CD4-positive, alpha-beta T cell treated with Interleukin-6 for 4 hours (primary cell): ENCODE results near the gene RAB15.
"Not testable (repeated sequence)": the region's sequence is repeated elsewhere in the genome, so short reads cannot be mapped to it uniquely, and the experiment has no call there.

Experiments used
- DNase-seq: peaks from one replicate; pipeline ENCODE4 v3.0.0-alpha.2; 2020; ENCODE audit warnings: mixed read lengths

The RAB15 gene

DNA sequence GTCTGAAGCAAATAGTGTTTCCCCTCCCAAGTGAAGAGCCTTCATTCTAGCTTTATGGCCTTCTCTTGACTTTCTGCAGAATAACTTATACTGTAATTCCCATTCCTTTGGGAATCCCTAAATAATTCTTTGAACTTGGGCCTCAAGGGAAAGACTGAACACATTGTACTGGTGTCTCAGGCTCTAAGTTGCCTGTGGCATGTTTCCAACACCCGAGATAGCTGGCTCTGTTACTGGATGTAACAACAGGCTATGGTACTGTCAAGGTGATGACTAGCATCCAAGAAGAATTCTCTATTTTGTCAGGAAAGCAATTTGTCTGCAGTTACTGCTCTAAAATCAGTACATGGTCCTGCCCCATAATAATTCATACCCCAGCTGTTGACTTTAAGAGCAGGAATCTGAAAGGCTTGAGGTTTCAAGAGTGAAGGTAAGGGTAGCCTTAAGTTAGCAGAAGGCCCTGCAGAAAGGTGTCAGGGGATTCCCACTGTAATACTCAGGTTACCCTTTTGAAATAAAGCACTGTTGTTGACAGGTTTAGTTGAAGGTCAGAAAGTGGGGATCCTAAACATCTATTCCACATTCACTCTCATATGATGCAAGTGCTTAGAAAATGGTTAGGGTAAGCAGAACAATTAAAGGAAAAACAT, 34.8 kb downstream of the RAB15 start:
- DNase-seq: no peak

DNA sequence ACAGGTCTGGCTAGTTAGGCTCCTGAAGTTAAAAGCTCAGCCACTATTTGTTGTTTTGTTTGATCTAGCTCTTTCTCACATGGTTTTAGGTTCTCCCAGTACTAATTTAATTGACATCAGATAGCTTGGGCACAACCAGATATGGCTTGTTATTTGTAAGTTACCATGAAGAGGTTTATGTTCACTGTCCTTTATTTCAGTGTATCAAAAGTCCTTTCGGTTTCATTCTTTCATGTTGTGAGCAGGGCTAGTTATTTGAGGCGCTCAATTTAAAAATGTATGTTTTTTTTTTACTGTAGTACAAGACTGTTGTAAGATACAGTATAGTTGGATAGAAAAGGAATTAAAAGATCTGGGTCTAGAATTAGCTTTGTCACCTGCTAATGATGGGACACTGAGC, 36.6 kb downstream of the RAB15 start:
- no peak for DNase-seq

DNA sequence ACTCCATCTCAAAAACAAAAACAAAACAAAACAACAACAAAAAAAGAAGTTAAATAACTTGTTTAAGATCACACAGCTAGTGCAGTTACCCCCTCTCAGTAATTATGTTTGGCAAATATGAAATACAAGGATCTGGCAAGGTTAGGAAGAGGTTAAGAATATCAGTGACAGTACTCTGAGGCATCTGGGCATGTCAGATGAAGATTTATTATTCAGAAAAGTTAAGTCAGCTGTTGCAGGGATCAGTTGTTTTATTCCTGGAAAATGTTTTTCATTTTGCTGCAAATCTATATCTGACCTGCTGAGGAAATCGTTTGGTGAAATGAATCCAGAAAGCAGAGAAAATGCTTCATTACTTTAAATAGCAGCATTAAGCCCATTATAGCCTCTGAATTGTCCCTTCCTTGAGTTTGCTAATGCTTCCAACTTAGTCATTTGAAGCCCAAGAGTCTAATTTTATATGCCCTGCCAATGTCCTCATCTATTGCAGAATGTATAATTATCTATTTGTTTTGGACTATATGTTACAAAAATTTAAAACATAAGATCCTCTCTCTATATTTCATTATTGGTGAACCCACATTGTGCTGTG, 37.7 kb downstream of the RAB15 start:
- no peak for DNase-seq

DNA sequence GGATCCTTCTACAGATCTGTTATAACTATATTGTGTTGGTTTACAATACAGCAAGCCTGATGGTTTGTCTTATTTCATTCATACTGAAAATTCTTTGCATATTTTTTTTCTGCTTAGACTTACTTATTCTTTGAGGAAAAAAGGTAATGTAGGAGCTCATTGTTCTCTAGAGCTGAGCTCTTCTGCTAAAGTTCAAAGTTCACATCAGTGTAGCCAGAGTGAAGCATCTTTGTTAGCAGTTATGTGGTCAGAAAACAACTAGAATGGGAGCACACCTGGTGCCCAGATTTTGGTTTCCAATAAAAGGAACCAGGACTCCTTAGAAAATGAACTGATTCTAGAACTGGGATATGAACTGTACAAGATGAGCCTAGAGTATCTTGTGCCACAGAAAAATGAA, 39.9 kb downstream of the RAB15 start:
- DNase-seq: no peak

DNA sequence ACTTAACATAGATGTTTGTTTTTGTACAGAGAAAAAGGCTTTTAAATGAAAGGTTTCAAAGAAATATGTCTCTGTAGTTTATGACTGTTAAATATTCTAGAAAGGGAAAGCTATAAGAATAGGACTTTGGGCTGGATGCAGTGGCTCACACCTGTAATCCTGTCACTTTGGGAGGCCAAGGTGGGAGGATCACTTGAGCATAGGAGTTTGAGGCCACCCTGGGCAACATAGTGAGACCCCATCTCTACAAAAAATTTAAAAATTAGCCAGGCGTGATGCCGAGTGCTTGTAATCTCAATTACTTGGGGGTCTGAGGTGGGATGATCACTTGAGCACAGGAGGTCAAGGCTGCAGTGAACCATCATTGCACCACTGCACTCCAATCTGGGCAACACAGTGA, 41.0 kb downstream of the RAB15 start:
- no peak for DNase-seq

DNA sequence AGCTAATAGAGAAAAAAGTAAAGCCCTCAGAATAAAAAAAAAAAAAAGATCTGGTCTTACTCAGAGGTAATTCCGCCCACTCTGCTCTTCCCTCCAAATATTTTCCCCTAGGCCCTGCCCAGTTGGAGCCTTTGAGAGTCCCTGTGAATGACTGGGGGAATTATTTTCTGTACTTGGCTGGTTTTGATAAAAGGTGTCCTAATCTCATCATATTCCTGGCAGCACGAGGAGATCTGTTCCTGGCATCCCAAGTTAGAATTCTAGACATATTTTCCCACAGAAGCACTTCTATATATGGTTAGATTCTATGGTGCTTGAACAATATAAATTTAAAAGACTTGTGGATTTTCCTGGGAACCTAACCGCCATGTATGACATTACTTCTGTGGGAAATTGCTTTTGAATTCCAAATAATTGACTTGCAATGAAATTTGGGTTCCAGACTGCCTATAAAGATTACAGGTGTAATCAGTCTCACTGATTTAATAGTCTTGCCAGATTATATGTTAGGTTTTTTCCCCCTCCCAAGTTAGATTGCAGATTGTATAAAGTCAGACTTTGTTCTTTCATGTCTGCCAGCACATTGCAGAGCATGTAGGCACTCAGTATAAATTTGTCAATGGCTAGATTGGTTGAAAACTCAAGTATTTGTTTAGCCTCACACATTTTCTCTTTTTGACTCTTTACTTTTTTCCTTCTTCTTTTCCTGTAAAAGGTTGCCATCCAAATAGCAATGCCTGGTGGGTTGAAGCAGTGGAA, 41.9 kb downstream of the RAB15 start:
- DNase-seq: no peak

DNA sequence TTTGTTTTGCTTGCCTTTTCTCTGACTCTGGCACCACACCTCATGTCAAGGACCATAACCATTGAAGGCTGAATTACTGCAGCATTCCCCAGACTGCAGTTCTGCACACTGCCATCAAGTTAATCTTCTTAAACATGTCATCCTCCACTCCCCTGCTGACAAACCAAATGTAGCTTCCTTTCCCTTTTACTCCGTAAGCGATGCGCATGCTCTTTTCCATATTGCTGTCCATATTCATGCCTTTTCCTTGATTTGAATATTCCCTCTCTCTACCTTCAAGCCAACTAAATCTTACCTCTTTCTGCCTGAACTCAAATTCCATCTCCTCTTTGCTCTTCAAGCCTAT, 43.1 kb downstream of the RAB15 start:
- DNase-seq: peak; percentile 22

DNA sequence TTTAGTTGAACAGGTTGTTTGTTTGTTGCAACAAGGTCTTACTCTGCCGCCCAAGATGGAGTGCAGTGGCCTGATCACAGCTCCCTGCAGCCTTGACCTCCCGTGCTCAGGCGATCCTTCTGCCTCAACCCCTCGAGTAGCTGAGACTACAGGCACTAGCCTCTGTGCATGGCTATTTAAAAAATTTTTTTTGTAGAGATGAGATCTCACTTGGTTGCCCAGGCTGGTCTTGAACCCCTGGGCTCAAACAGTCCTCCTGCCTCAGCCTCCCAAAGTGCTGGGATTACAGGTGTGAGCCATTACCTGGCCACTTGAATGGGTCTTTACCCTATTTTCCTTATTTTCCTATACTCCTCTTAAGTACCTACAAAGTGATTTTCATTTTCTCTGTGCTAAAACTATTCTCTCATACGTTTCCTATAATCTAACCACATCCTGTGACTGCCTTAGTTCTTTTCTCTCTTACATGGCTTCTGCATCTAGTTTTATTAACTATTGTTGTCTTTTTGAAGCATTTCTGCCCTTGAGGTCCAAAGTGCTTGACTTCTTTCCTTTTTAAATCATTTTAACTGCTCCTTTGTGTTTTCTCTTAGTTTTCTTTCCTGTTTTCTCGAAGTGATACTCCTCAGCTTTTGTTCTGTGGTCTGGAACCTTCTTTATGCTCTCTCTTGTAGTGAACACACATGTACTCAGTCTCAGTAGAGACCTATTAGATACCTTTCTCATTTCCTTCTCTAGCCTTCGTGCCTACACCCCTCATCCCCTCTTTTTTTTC, 43.7 kb downstream of the RAB15 start:
- no peak for DNase-seq

DNA sequence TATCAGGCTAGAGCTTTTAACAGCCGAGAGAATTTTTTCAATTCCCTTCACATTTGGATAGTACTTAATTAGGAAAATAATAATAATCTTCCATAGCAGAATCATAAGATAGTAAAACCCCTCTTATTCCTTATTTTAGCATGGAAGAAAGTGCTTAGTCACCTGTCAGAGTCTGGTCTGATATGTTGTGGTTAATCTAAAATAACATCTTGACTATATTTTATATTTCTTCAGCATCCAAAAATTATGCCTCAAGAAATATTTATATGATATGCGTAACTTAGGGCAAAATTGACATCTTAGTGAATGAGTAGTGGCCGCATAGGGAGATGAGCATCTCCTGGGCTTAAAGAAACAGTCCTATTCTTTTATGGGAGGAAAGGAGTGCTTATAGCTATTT, 45.1 kb downstream of the RAB15 start:
- no peak for DNase-seq

DNA sequence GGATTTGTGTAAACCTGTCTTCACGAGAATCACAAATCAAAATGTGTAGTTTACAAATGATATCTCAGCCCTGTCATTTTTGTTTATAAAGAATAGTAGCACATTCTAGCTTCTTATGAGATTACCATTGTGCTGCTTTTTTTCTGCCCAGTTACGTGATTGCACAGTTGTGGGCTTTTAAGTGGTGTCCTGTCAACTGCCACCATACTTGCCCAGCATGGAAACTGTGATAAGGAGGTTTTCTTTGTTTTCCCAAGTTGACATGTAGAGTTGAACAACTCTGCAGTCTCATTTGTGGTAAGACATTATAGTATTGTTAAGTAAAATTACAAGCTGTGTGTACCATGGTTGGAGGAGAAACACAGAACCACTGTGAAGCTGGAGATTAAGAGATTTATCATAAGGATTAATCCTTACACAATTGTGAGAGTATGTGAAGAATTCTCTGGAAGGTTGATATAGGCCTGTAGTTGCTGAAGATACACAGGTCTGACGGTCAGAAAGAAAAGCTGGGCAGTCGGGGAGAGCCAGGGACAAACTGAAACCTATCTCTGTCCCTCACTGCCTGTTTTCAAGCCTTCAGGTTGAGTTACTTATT, 45.6 kb downstream of the RAB15 start:
- DNase-seq: no peak

DNA sequence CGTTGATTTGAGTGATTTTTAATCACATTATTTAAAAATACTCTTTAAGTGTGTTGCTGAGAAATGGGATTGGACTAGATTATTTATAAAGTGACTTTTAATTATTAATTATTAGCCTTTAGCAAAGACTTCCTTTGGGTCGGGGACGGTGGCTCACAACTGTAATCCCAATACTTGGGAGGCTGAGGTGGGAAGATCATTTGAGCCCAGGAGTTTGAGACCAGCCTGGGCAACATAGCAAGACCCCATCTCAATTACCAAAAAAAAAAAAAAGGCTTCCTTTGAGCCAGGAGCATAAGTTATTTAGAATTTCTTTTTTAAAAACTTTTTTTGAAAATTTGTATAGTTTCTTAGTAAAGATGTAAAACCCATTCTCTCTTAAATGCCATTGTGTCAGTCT, 49.1 kb downstream of the RAB15 start:
- no peak for DNase-seq

DNA sequence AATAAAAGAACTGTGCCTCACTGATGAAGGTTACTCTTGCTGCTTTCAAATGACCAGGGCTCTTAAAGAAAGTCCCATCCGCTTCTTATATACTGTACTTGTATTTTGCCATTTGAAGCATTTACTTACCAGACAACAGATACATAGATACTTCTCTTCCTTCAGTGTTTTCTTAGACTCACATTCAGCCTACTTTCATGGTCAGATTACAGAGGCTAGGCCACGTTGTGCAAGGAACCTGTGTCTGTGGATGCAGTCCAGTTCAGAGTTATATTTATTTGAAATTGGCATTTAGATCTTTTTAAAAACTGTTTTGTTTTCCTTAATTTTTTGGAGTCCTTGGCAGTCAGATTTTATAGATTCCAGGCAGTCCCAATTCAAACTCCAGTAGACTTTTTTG, 51.7 kb downstream of the RAB15 start:
- DNase-seq: no peak

DNA sequence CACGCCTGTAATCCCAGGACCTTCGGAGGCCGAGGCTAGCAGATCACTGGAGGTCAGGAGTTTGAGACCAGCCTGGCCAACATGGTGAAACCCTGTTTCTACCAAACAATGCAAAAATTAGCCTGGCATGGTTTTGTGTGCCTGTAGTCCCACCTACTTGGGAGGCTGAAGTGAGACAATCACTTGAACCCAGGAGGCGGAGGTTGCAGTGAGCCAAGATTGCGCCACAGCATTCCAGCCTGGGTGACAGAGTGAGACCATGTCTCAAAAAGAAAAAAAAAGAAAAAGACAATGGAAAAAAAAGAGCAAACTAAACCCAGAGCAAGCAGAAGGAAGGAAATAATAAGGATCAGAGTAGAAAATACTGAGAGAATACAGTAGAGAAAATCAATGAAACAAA, 52.5 kb downstream of the RAB15 start:
- DNase-seq: no peak

DNA sequence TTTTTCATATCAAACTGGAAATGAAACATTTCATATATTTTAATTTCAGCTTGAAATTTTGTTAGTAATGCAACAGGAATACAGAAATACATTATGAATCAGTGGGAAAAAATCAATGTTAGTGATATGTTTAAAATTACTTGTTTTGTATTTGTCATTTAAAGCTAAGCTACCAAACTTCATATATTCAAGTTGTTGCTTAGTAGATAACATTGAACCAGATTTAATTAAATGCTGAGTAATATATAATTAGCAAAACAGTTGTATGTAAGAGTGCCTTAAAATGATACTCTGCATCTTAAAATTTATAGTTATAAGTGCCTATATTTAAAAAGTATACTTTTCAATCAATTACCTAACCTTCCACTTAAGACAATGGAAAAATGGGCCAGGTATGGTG, 52.9 kb downstream of the RAB15 start:
- no peak for DNase-seq

DNA sequence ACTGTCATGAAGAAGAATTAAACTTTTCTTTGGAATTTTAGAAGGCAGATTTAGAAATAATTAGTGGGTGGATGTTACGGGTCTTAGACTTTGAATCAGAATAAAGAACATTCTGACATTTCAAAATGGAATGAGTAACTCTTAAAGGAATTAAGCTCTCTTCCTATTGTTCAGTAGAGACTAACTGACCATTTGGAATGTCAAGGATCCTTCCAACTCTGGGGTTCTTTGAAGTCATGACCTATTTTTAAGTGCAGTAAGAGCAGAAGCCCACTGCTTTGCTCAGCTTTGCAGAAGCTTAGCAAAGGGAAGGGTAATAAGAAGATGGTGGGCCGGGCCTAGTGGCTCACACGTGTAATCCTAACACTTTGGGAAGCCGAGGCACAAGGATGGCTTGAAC, 53.9 kb downstream of the RAB15 start:
- no peak for DNase-seq

DNA sequence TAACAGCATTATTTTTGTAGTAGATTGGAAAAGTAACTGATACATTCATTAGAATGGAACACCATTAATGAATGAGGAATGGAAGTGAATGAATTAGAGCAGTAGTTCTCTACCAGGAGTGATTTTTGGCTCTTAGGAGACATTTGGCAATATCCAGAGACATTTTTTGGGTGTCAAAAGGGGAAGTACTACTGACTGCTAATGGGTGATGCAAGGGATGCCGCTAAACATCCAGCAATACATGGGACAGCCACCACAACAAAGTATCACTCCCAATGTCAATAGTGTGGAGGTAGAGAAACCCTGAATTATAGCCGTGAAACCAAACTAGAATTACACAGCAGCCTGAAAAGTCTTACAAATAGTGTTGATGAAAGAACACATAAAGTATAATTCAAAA, 56.3 kb downstream of the RAB15 start:
- DNase-seq: no peak

DNA sequence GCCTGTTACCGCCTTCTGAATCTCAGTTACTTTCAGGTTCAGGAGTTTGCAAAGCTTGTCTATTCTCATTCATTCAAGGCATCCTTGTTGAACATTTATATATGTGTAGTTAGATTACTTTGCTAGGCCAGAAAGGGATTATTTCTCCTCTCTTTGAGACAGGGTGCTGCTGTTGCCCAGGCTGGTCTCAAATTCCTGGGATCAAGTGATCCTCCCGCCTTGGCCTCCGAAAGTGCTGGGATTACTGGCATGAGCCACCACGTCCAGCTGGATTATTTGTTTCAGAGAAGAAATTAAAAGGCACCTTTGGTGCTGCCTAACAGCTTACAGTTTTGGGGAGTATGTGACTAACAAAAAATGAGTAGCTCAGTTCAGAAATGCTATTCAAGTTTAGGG, 57.1 kb downstream of the RAB15 start:
- DNase-seq: no peak

DNA sequence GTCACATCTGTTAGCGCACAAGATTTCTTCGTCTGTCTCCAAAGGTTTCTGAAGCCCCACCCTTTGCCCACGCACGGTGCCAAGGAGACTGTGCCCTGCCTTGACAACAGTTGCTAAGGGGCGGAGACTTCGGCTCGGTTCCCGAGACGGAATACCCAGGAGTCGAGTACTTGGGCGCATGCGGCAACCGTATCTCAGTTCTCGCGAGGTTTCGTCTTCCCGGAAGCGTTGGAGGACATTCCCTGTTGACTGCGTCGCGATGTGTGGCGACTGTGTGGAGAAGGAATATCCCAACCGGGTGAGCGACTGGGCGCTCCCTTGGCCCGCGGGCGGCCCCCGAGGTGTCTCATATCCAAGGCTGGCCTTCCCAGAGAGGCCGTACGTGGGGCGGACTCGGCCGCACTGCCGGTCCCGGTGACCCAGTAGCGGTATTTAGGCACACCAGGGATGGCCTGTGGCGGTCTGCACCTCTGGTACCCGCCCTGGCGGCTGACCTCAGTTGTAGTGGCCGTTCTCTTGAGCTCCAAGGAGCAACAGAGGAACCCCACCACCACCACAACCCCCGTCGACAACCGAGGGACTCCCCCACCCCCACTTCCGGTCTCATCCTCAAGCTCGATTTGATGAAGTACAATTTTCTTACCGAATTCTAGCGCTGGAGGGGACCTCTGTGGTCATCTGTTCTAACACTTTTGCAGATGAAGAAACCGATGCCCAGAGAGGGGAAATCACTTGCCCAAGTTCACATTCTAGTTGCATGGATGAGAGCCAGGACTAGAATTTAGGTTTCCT, 57.7 kb downstream of the RAB15 start, which contains the start of gene CHURC1:
CHURC1 (plus strand) TSS at position 219 of the 792 bp plus-strand sequence; CDS start at position 260, 41 bp downstream.
- peak; percentile 99 for DNase-seq

DNA sequence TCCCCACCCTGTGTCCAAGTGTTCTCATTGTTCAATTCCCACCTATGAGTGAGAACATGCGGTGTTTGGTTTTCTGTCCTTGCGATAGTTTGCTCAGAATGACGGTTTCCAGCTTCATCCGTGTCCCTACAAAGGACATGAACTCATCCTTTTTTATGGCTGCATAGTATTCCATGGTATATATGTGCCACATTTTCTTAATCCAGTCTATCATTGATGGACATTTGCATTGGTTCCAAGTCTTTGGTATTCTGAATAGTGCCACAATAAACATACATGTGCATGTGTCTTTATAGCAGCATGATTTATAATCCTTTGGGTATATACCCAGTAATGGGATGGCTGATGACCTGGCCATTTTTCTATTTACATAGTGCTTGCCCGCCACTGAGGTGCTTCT, 58.7 kb downstream of the RAB15 start:
- DNase-seq: not testable (repeated sequence)

DNA sequence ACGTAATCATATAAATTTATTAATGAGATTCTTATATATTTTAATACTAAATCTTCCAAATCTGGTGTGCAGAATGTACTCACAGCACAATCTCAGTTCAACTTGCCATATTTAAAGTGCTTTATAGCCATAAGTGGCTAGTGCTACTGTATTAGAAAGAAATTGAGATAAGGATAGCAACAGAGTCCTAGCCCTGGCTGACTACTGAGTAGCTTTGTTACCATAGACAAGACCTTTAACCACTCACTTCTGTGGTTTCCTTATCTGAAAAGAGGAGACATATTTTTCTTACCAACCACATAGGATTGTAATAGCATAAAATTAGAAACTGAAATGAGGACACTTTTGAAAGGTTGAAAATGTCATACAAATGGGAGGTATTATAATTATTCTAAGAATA, 59.9 kb downstream of the RAB15 start:
- DNase-seq: no peak

DNA sequence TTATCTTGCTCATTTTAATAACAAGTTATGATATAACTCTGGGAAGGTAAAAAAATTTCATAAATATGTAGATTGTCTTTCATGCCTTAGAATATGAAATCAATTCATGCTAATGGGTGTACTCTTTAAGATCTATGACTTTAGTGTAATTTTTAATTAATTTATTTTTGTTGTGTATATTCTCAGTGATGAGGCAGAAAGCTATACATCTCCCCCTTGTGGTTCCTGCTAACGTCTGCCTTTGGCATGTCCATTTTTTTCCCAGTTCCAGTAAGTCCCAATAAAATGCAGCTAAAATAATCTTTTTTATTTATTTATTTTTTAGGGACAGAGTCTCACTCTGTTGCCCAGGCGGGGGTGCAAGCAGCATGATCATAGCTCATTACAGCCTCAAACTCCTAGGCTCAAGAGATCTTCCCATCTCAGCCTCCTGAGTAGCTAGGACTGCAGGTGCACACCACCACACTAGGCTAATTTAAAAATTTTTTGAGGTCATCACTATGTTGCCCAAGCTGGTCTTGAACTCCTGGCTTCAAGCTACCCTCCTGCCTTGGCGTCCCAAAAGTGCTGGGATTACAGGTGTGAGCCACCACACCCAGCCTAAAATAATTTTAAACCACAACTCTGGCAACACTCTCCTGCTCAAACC, 61.2 kb downstream of the RAB15 start:
- no peak for DNase-seq

DNA sequence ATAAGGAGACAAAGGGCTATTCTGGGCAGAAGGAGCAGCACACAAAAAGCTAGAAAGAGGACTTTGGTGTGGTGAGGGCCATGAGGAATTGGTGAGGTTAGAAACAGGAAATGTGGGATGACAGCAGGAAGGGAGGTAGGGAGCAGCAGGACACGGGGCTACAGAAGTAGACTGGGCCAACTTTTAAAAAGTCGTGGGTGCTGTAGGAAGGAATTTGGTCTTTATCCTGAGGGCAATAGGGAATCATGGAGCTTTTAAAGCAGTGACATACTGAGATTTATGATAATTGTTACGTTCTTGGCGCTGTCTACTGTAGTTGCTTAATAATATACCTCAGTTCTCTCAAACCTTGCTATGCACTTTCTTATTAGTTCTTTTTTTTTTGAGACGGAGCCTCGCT, 66.1 kb downstream of the RAB15 start:
- DNase-seq: no peak
